Sciatic nerve (tissue), 2 donors: Measurements from ENCODE around the gene PGLYRP4. TPM values are rescaled to one million over a fixed set of nuclear protein-coding genes. Genes with fewer than 3 reads are reported as not detected.

Source experiments
- ATAC-seq: fragments of 200-7000 bp; cut with Tn5 transposase; one replicate; pipeline ENCODE4 v1.9.1; 2020; ENCODE audit warnings: mild to moderate bottlenecking, moderate library complexity
- DNase-seq: peaks from one replicate; pipeline ENCODE4 v3.0.0-alpha.2; 2020; ENCODE audit warnings: low spot score
- intact Hi-C: fragments of 100-400 bp; cut with DNase I; formaldehyde crosslinking; loops from one replicate; pipeline ENCODE4 v1.14.2; 2022
- total RNA-seq: library from RNA; stranded (reverse); fragmentation: NEBNext Ultra II Directional; extraction: Animal tissue kit (Norgen Biotek cat#: 25700); gene quantifications from one replicate; pipeline ENCODE4 v1.2.1, GENCODE V29; 2021
- donor health status: DM: no; HTN: no; CAD: no.
- donor health status: DM: no; HTN: no; CAD: no.

Gene PGLYRP4
- not detected for total RNA-seq

GRCh38 chr1:153348511-153349362 lies at the start of gene PGLYRP4:
Gene PGLYRP4, minus strand, starts transcription at chr1:153348841. Its CDS starts 909 bp downstream, at chr1:153347932.
- intact Hi-C loops, result no loop called here
- DNase-seq (no peak), ATAC-seq (no peak)

GRCh38 chr1:153397924-153398651 lies 49.4 kb upstream of the PGLYRP4 start:
- ATAC-seq (no peak), DNase-seq (no peak)
- intact Hi-C loops, result no loop called here

DNA sequence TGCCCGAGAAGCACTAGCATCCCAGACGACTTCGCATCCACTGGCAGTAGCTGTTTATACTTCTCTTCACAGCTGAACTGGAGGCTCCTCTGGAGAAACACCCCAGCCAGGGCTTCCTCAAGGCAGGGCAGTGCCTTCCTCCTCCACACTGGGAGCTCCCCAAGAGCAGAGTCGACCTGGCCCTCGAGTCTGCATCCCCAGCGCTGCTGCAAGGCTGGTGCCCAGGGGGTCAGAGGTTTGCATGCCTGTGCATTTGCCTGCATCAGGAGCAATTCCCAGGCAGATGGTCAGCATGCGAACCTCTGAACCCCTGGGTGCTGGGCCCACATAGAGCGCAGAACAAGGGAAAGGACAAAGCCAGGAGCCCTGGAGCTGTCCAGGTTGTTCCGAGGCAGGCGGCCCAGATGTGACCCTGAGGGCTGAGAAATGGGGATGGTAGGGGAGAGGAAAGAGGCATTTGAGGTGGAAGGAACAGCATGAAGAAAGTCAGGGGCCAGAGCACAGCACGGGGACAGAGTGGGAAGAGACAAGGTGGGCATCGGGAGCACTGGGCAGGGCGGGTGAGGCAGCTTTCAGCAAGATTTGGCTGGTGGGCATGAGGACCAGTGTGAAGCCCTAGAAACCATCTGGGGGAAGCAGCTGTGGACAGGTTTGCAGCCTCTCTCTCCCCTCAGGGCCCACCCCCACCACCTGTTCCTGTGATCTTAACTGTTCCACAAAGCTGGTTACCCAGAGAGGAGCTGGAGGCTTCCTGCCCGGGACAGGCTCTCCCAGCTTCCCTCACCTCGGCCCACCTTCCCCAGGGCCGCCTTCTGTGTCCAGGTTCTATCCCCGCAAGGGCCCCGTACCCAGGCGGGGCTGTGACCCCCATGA lies 48.6 kb upstream of the PGLYRP4 start:
- ATAC-seq (no peak), DNase-seq (no peak)
- intact Hi-C loops, result no loop called here

DNA sequence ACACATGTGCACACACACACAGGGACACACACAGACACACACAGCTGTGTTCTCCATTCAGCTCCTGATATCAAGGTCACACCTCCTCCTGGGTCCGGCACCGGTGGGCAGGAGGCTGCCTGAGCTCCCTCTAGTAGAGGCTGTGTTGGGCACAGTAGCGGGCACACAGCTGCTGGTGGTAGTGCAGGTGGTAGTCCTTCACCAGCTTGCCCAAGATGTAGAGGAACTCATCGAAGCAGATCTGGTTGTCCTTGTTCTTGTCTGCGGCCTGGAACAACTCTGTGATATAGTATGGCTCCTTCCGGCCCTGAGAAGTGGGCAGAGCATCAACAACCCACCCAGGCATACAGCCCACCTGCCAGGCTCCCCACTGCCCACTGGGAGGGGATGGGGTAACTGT lies 47.8 kb upstream of the PGLYRP4 start:
- no peak for ATAC-seq
- intact Hi-C loops, result no loop called here

DNA sequence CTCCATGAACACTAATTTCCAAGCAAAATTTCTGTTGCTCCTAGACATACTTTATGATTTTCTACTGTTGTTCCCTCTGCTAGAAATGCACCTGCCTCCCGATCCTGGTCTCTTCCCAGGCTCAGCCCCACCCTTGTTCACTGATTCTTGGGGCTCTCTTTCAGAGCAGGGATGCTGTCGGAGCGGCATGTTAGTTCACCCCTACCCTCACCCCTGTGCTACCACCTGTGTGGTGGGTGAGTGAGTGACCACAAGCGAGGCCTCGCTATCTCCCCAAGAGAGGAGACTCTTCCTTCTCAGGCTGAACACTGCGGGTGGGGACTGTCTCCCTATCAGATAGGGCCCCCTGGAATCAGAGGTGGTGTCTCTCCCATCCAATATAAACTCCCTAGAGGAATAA lies 47.1 kb upstream of the PGLYRP4 start:
- ATAC-seq (no peak), DNase-seq (no peak)
- intact Hi-C loops, result no loop called here

More for the DNA sequence above, 47.8 kb upstream of the PGLYRP4 start:
- no peak for DNase-seq

DNA sequence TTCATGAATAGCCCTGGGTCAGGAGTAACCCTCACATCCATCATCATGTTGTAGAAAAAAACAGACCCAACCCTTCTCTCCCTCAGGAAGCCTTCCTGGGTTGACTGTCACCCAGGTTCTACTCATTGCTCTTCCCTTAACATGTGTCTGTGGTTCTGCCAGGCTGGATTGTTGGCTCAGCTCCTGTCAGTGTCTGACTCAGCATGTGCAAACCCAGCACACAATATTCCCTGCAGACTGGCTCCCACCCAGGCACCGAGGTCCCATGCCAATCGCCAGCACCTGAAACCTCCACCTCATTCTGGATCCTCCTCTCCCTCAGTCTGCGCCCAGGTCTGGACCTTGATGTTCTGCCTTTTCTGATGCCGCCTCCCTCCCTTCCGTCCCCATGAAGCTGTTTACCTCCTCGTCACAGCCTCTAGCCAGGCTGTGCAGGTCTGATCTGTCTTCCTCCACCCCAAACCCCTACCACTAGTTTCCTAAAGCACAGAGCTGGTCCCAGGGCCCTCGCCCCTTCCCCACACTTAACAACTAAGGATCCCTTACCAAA lies 46.6 kb upstream of the PGLYRP4 start:
- ATAC-seq (no peak), DNase-seq (no peak)
- intact Hi-C loops, result no loop called here

GRCh38 chr1:153394391-153394790 lies 45.8 kb upstream of the PGLYRP4 start:
- ATAC-seq (no peak), DNase-seq (no peak)
- intact Hi-C loops, result no loop called here

DNA sequence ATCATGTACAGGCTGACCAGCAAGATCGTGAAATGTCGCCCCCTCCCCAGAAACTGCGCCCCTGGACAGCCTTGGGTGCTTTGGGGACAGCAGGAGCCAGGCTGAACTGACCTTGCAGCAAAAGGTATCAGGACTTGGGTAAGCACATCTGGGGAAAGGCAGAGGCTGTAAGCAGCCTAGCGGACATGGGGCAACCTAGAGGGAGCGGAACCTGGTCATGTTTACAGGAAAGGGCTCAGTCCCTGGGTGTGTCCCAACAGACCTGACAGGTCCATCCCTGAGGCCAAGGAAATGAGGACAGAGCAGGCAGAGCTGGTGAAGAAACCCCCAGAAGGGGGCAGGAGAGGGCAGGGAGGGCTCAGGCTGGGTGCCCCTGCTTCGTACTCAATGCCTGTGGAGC lies 45.3 kb upstream of the PGLYRP4 start:
- ATAC-seq (no peak), DNase-seq (no peak)
- intact Hi-C loops, result no loop called here

- no peak for ATAC-seq
- intact Hi-C loops, result no loop called here
- DNase-seq, result no peak
These were observed 44.2 kb upstream of the PGLYRP4 start for GRCh38 chr1:153392822-153393221.

GRCh38 chr1:153392258-153392657 lies 43.6 kb upstream of the PGLYRP4 start:
- DNase-seq, result no peak
- ATAC-seq, result no peak
- intact Hi-C loops, result no loop called here

GRCh38 chr1:153390938-153391710 lies 42.5 kb upstream of the PGLYRP4 start, which contains the start of gene S100A8:
Gene S100A8, minus strand, starts transcription at chr1:153391073. Its CDS starts 538 bp downstream, at chr1:153390535.
- intact Hi-C loops, result no loop called here
- no peak for ATAC-seq
- no peak for DNase-seq

DNA sequence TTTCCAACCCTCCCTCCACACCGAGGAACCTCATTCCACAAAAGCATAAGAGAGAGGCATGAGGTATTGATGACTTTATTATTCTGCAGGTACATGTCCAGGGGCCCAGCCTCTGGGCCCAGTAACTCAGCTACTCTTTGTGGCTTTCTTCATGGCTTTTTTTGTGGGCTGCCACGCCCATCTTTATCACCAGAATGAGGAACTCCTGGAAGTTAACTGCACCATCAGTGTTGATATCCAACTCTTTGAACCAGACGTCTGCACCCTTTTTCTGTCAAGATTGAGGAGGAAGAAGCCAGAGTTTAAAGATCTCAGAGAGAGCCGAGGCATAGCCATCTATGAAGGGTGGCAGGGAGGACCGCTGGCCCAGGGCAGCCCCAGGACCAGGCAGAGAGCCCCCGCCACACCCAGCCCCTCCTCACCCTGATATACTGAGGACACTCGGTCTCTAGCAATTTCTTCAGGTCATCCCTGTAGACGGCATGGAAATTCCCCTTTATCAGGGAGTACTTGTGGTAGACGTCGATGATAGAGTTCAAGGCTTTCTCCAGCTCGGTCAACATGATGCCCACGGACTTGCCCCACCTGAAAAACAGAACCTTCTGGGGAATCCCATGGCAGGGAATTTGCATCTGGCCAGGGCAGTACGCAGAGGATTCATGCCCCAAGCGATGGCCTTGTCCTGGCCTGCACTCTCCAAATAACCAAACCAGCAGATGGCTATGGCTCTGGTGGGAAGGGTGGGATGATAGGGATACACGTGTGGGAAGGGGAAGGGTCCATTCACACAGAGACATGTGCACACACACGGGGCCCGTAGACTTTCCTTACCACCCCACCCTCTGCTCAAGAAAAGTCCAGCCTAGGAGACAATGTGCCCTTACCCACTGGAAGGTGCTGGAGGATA lies 41.6 kb upstream of the PGLYRP4 start:
- ATAC-seq (no peak), DNase-seq (no peak)
- intact Hi-C loops, result no loop called here

DNA sequence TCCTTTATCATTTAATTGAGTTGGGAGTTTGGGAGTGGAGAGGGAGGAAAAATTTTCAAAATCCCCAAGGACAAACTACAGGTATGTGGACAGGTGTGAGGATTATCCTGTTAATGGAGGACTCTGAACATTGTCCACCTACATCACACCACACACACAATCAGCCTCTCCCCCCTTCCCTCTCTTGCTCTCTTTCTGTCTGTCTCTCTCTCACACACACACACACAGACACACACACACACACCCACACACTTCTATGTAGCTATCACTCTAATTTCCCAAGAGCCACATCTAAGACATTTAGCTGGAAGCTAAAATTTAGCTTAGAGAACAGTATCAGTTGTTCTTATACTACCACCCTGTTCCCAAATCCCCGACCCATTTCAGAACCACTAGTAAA lies 40.8 kb upstream of the PGLYRP4 start:
- ATAC-seq, result no peak
- no peak for DNase-seq
- intact Hi-C loops, result no loop called here

- ATAC-seq (no peak), DNase-seq (no peak)
- intact Hi-C loops, result no loop called here
These were observed 39.1 kb upstream of the PGLYRP4 start for GRCh38 chr1:153387785-153388184.

DNA sequence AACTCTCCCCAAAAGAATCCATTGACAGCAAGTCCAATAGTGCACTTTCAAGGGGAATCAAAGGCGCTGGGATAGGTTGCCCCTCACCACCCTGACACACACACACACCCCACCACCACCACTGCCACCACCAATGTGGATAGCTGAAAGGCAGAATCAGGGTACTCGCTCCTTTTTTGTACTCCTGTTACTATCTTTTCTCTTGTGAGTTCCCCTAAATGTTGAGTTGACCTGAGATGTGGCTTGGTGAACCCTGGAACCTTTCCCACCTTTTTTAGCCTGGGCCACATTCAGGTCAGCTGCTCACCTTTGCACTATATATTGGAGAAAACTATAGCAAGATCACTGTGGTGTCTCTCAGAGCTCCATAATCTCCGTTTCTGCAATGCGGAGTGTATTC lies 38.4 kb upstream of the PGLYRP4 start:
- intact Hi-C loops, result no loop called here
- ATAC-seq, result no peak

GRCh38 chr1:153386500-153386901 lies 37.9 kb upstream of the PGLYRP4 start:
- intact Hi-C loops, result no loop called here
- ATAC-seq, result peak; percentile 81
- DNase-seq, result no peak

More for the DNA sequence above, 38.4 kb upstream of the PGLYRP4 start:
- no peak for DNase-seq

DNA sequence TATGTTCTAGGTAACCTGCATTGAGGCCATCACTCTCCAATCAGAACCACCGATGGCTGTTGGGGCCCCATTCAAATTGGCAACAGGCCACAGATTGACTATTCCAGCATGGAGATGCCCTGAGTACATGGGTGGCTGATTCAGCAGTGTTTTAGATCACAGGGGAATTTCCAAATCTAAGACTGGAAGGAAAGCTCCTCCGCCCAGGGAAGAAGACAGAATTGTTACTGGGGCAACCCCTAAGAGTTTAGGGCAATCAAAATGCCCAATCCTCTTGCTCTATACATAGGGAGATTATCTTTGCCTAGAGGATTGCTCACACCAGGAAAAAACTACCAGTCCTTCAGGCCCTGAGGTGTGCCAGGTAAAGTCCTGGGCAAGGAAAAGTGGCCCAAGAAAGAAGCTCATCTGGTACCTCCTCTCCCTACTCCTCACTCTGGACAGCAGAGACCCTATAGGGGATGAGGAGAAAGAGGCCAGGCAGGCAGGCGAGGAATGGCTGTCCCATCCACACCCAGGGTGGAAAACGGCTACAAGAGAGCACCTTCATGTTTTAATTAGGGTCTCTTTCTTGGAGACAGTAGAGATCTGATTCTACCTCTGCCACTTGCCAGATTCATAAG lies 36.4 kb upstream of the PGLYRP4 start:
- no peak for ATAC-seq
- no peak for DNase-seq
- intact Hi-C loops, result no loop called here
